Measurements from ENCODE around the gene CENPA.

DNA sequence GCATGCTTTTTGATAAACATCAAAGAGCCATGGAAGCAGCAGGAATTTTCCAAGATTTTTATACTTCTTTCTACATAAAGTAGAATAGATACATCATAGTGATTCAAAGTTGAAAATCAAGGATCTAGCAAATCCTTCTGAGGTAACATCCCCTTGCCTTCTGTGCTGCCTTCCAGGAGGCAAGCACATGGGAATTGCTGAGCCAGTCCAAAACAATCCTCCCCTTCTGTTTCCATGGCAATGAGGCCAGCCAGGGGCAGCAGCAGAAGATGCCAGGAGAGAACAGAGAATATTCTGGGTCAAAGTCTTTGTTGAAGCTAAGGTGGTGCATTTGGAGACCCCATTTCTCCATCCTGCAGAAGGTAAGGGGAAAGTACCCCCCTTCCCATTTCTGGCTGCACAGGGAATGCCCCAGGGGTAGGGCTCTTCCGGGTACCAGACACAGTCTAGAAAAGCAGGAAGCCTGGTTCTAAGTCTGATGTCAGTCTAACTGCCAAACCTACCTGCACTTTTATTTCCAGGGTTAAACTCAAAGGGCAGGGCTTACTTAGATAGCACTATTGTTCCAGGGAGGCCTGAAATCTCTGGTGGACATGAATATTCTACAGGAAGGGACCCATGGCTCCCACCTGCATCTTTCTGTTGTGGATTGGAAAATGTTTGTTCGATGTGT is 22.1 kb downstream of the CENPA start:
- TF ChIP-seq, protein P1, sequence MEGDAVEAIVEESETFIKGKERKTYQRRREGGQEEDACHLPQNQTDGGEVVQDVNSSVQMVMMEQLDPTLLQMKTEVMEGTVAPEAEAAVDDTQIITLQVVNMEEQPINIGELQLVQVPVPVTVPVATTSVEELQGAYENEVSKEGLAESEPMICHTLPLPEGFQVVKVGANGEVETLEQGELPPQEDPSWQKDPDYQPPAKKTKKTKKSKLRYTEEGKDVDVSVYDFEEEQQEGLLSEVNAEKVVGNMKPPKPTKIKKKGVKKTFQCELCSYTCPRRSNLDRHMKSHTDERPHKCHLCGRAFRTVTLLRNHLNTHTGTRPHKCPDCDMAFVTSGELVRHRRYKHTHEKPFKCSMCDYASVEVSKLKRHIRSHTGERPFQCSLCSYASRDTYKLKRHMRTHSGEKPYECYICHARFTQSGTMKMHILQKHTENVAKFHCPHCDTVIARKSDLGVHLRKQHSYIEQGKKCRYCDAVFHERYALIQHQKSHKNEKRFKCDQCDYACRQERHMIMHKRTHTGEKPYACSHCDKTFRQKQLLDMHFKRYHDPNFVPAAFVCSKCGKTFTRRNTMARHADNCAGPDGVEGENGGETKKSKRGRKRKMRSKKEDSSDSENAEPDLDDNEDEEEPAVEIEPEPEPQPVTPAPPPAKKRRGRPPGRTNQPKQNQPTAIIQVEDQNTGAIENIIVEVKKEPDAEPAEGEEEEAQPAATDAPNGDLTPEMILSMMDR (IDR thresholded peaks at IDR 0.05; ENCODE audit: low read depth, low read length), result no peak
- no peak for TF ChIP-seq EZH2phosphoT487 (IDR thresholded peaks at IDR 0.05; ENCODE audit: low read depth)

Data from OCI-LY3 (cell line).